Mesenchymal stem cell (in vitro differentiated cells and primary cell): ENCODE results near the gene NAPA.
"Not testable (repeated sequence)": the region's sequence is repeated elsewhere in the genome, so short reads cannot be mapped to it uniquely, and the experiment has no call there.

Experiments
- DNase-seq: peaks from one replicate; pipeline ENCODE4 v3.0.0-alpha.2; 2013
- H2AFZ ChIP-seq: one replicate; pipeline ENCODE4 v1.6.1; 2013; ENCODE audit warnings: low read depth, mild to moderate bottlenecking, control low read depth, inconsistent platforms, low read length, moderate library complexity
- H2AK5ac ChIP-seq: 2 replicates; pipeline ENCODE4 v1.6.1; 2013; ENCODE audit warnings: low read length, moderate library complexity, mild to moderate bottlenecking, inconsistent platforms; ENCODE audit not compliant: severe bottlenecking
- H2BK120ac ChIP-seq: one replicate; pipeline ENCODE4 v1.6.1; 2013; ENCODE audit warnings: low read depth, mild to moderate bottlenecking, inconsistent platforms, low read length, moderate library complexity
- H2BK12ac ChIP-seq, 2 experiments: one replicate each; pipeline ENCODE4 v1.6.1; 2013; ENCODE audit warnings: inconsistent platforms in 2 of 2, low read length in 2 of 2, mild to moderate bottlenecking in 2 of 2, moderate library complexity in 2 of 2, control low read depth in 1 of 2
- H2BK15ac ChIP-seq: one replicate; pipeline ENCODE4 v1.6.1; 2013; ENCODE audit warnings: mild to moderate bottlenecking, low read depth, inconsistent platforms; ENCODE audit not compliant: poor library complexity, severe bottlenecking
- H2BK5ac ChIP-seq: 2 replicates; pipeline ENCODE4 v1.6.1; 2013; ENCODE audit warnings: low read depth, mild to moderate bottlenecking, low read length, control low read depth, inconsistent platforms; ENCODE audit not compliant: poor library complexity, severe bottlenecking
- H3K14ac ChIP-seq, 2 experiments: one replicate each; pipeline ENCODE4 v1.6.1; 2013; ENCODE audit warnings: inconsistent platforms in 2 of 2, low read length in 2 of 2, control low read depth in 1 of 2, mild to moderate bottlenecking in 1 of 2, moderate library complexity in 1 of 2
- H3K18ac ChIP-seq, 2 experiments: one replicate each; pipeline ENCODE4 v1.6.1; 2013; ENCODE audit warnings: inconsistent platforms in 2 of 2, low read length in 2 of 2, control low read depth in 1 of 2, low read depth in 1 of 2, mild to moderate bottlenecking in 1 of 2
- H3K23ac ChIP-seq, 2 experiments: one replicate each; pipeline ENCODE4 v1.6.1; 2013; ENCODE audit warnings: inconsistent platforms in 2 of 2, low read length in 2 of 2, mild to moderate bottlenecking in 2 of 2, moderate library complexity in 2 of 2, control low read depth in 1 of 2
- H3K27ac ChIP-seq: 2 replicates; pipeline ENCODE4 v1.5.1; 2013; ENCODE audit warnings: mild to moderate bottlenecking, moderate library complexity, low read length, control low read depth, inconsistent platforms; ENCODE audit not compliant: poor library complexity, severe bottlenecking
- H3K27me3 ChIP-seq, 2 experiments: 2 replicates each; pipeline versions ENCODE4 v1.6.1 to v1.7.0; 2013; ENCODE audit warnings: low read length in 2 of 2, mild to moderate bottlenecking in 2 of 2, moderate library complexity in 2 of 2, control low read depth in 1 of 2, inconsistent platforms in 1 of 2; ENCODE audit not compliant: control insufficient read depth in 1 of 2, insufficient read depth in 1 of 2
- H3K36me3 ChIP-seq, 2 experiments: 2 replicates each; pipeline versions ENCODE4 v1.6.1 to v1.7.0; 2013; ENCODE audit warnings: low read length in 2 of 2, control low read depth in 1 of 2, inconsistent platforms in 1 of 2, low read depth in 1 of 2, mild to moderate bottlenecking in 1 of 2; ENCODE audit not compliant: insufficient read depth in 2 of 2, control insufficient read depth in 1 of 2
- H3K4ac ChIP-seq, 2 experiments: one replicate each; pipeline ENCODE4 v1.6.1; 2013; ENCODE audit warnings: inconsistent platforms in 2 of 2, low read length in 2 of 2, mild to moderate bottlenecking in 2 of 2, moderate library complexity in 2 of 2, control low read depth in 1 of 2, low read depth in 1 of 2
- H3K4me1 ChIP-seq: 2 replicates; pipeline ENCODE4 v1.6.1; 2013; ENCODE audit warnings: low read depth, low read length, control low read depth; ENCODE audit not compliant: control insufficient read depth, insufficient read depth
- H3K4me2 ChIP-seq: 2 replicates; pipeline ENCODE4 v1.6.1; 2013; ENCODE audit warnings: low read length, mild to moderate bottlenecking, inconsistent platforms; ENCODE audit not compliant: poor library complexity, severe bottlenecking
- H3K4me3 ChIP-seq, 2 experiments: 2 replicates each; pipeline versions ENCODE4 v1.5.1 to v1.7.0; 2013; ENCODE audit warnings: low read length in 2 of 2, mild to moderate bottlenecking in 2 of 2, control low read depth in 1 of 2, low read depth in 1 of 2; ENCODE audit not compliant: insufficient read depth in 1 of 2
- H3K79me1 ChIP-seq: replicated peaks from 2 replicates; pipeline ENCODE4 v1.6.1; 2013; ENCODE audit warnings: mild to moderate bottlenecking, control low read depth, low read length, inconsistent platforms; ENCODE audit not compliant: poor library complexity, severe bottlenecking
- H3K9ac ChIP-seq: 2 replicates; pipeline ENCODE4 v1.7.0; 2013; ENCODE audit warnings: mild to moderate bottlenecking, low read length, moderate library complexity
- H3K9me3 ChIP-seq: 2 replicates; pipeline ENCODE4 v1.7.0; 2013; ENCODE audit warnings: mild to moderate bottlenecking, low read length; ENCODE audit not compliant: control insufficient read depth
- H4K8ac ChIP-seq: one replicate; pipeline ENCODE4 v1.6.1; 2013; ENCODE audit warnings: inconsistent platforms, mild to moderate bottlenecking, low read length, moderate library complexity
- H4K91ac ChIP-seq: one replicate; pipeline ENCODE4 v1.6.1; 2013; ENCODE audit warnings: mild to moderate bottlenecking, low read length, inconsistent platforms
- WGBS: methylation state at CpG from one replicate; pipeline ENCODE4 v1.1.7; 2013; ENCODE audit warnings: mixed read lengths; 5-methylcytosine and 5-hydroxymethylcytosine counted together

NAPA gene

GRCh38 chr19:47487551-47488515 lies 27.0 kb downstream of the NAPA start:
- no peak overlapping the region for H3K23ac ChIP-seq
- H3K14ac ChIP-seq = no peak overlapping the region
- peaks cover 13% of the 10 kb centered on the region for H3K4me1 ChIP-seq
- H4K8ac ChIP-seq = no peak overlapping the region
- no peak overlapping the region for H3K27ac ChIP-seq
- H2BK5ac ChIP-seq = no peak overlapping the region
- no peaks in the 10 kb centered on the region for H3K9me3 ChIP-seq
- H3K9ac ChIP-seq = no peak overlapping the region
- no peak overlapping the region for H3K4me2 ChIP-seq
- H4K91ac ChIP-seq = no peak overlapping the region
- H2BK12ac ChIP-seq = no peak overlapping the region
- H3K27me3 ChIP-seq = no peaks in the 10 kb centered on the region
- H3K4me3 ChIP-seq = no peak overlapping the region
- H3K36me3 ChIP-seq = peaks cover 54 to 69% of the 10 kb centered on the region in 2 experiments
- H3K4ac ChIP-seq = no peak overlapping the region
- no peak overlapping the region for H3K18ac ChIP-seq
- 93% methylated on average over 19 of the region's 19 CpGs for WGBS
- no peak for DNase-seq
- H2AFZ ChIP-seq = no peak overlapping the region
- no peak overlapping the region for H2BK15ac ChIP-seq
- no peak overlapping the region for H2BK120ac ChIP-seq
- H2AK5ac ChIP-seq = no peak overlapping the region
- peaks cover 4% of the 10 kb centered on the region for H3K79me1 ChIP-seq

GRCh38 chr19:47486900-47487299 lies 28.0 kb downstream of the NAPA start:
- Histone ChIP-seq H3K4me2 (no peak overlapping the region), H3K14ac (no peak overlapping the region), H3K4me1 (peaks cover 12% of the 10 kb centered on the region), H3K27ac (no peak overlapping the region), H3K4me3 (no peak overlapping the region), H2AK5ac (no peak overlapping the region), H3K18ac (no peak overlapping the region), H2BK12ac (no peak overlapping the region), H2BK5ac (no peak overlapping the region), H3K4ac (no peak overlapping the region), H2BK120ac (no peak overlapping the region), H3K27me3 (no peaks in the 10 kb centered on the region), H2AFZ (no peak overlapping the region), H3K79me1 (peaks cover 4% of the 10 kb centered on the region), H2BK15ac (no peak overlapping the region), H4K8ac (no peak overlapping the region), H4K91ac (no peak overlapping the region), H3K23ac (no peak overlapping the region), H3K9me3 (no peaks in the 10 kb centered on the region), H3K36me3 (peaks cover 51 to 60% of the 10 kb centered on the region in 2 experiments), H3K9ac (no peak overlapping the region)
- 92% methylated on average over 8 of the region's 9 CpGs for WGBS
- DNase-seq = no peak

- not testable (repeated sequence) for H4K8ac ChIP-seq, H3K23ac ChIP-seq
- WGBS = 98% methylated on average over 10 of the region's 13 CpGs
Measured at GRCh38 chr19:47486220-47486619, 28.6 kb downstream of the NAPA start.

GRCh38 chr19:47485210-47485609 lies 29.7 kb downstream of the NAPA start:
- Histone ChIP-seq H3K9ac (peak overlapping the region; percentile 97), H3K9me3 (no peaks in the 10 kb centered on the region), H2BK12ac (no peak overlapping the region), H3K79me1 (peaks cover 4% of the 10 kb centered on the region), H3K27ac (no peak overlapping the region), H2BK120ac (no peak overlapping the region), H2BK15ac (no peak overlapping the region), H3K14ac (no peak overlapping the region), H3K4me3 (peak overlapping the region in 1 of 2 experiments; percentile 91), H4K91ac (no peak overlapping the region), H3K18ac (no peak overlapping the region), H3K27me3 (peaks cover 0 to 4% of the 10 kb centered on the region in 2 experiments), H2AFZ (no peak overlapping the region), H2AK5ac (no peak overlapping the region), H3K4me2 (no peak overlapping the region), H3K4ac (no peak overlapping the region), H3K23ac (no peak overlapping the region), H3K36me3 (peaks cover 34 to 43% of the 10 kb centered on the region in 2 experiments), H4K8ac (no peak overlapping the region), H2BK5ac (no peak overlapping the region), H3K4me1 (peaks cover 13% of the 10 kb centered on the region)
- 96% methylated on average over 6 of the region's 6 CpGs for WGBS
- no peak for DNase-seq

More at GRCh38 chr19:47486220-47486619, 28.6 kb downstream of the NAPA start:
- not testable (repeated sequence) for H3K9ac ChIP-seq, H2BK120ac ChIP-seq, H3K27ac ChIP-seq, H4K91ac ChIP-seq, H3K4ac ChIP-seq, H3K9me3 ChIP-seq, H2BK15ac ChIP-seq, H3K4me3 ChIP-seq, H3K18ac ChIP-seq, H2BK5ac ChIP-seq, DNase-seq, H2AK5ac ChIP-seq, H3K79me1 ChIP-seq, H3K14ac ChIP-seq, H2AFZ ChIP-seq, H3K27me3 ChIP-seq, H3K4me2 ChIP-seq, H2BK12ac ChIP-seq
- Histone ChIP-seq H3K4me1 (peaks cover 12% of the 10 kb centered on the region), H3K36me3 (peaks cover 44 to 53% of the 10 kb centered on the region in 2 experiments)
